T-helper 2 cell (primary cell): ENCODE measurements around the gene NXN.
A peak's percentile ranks its signal among the peaks of the same experiment; 100 is the strongest.
"Not testable (repeated sequence)": the region's sequence is repeated elsewhere in the genome, so short reads cannot be mapped to it uniquely, and the experiment has no call there.

Experiments
- DNase-seq, 5 experiments: peaks; one replicate each; pipeline versions ENCODE4 v3.0.0 to v3.0.0-alpha.2; 2012 to 2022

NXN gene

GRCh38 chr17:1006054-1006453 is 26.5 kb upstream of the NXN start:
- no peak for DNase-seq

DNA sequence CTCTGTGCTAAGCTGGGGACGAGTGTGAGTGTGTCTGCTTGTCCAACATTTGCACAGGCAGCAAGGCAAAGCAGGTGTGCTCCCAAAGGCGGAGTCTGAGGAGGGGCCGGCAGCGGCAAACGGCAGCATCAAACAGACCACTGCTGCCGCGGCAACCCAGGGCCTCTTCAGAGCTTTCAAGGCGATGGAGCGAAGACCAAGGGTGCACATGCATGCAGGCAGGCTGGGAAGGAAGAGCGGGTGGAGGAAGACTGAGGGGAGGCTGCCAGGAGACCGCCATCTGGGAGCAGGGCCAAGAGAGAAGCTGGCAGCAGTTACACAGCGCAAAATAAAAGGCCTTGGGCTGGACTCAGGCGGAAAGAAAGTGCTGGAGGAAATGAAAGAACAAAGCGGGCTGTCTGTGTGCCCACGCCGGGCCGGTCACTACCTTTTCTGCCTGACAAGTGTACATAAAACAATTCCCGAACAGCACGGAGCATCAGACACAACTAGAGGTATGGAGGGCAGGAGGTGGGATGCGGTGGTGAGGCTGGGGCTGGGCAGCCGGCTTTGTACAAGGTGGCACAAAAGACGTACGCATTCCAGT is 25.9 kb upstream of the NXN start:
- no peak for DNase-seq

- DNase-seq, result no peak
These were observed 25.3 kb upstream of the NXN start for GRCh38 chr17:1004769-1005295.

GRCh38 chr17:1003972-1004768 is 24.6 kb upstream of the NXN start:
- DNase-seq, result no peak

- no peak for DNase-seq
These were observed 24.0 kb upstream of the NXN start for GRCh38 chr17:1003633-1003971.

DNA sequence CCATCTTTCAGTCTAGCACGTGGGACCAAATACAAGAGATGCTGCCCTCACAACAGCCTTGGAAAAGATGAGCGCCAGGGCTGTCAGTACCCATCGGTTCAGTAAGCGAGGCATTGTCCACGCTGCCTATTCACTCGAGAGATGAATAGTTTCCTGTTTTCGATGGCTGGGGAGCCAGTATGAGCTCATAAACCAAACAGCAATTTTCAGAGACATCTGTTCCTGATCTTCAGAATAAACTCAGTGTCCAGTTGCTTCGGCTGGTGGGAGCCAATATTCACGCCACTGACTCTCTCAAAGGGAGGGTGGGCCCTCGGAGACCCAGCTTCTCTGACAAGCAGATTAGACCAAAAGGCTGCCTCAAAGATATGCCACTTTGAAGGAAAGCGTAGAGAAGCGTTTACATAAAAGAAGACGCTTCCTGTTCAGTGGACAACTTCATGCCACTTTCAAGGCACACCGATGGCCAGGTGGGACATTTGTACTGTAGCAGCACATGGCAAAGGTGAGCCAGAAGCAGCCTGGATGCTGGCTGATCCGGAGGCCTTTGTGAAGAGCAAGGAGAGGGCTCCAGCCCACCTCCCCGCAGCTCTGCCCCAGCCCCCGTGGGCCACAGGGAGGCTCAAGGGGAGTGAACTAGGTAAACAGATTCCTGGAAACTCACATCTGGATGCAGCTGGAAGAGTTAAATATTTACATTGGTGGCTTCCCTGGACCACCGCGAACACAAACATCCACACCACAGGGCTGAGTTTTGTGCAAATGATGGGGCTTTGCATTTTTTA is 23.4 kb upstream of the NXN start:
- no peak for DNase-seq

- no peak for DNase-seq
These were observed 22.8 kb upstream of the NXN start for GRCh38 chr17:1002412-1002753.

DNA sequence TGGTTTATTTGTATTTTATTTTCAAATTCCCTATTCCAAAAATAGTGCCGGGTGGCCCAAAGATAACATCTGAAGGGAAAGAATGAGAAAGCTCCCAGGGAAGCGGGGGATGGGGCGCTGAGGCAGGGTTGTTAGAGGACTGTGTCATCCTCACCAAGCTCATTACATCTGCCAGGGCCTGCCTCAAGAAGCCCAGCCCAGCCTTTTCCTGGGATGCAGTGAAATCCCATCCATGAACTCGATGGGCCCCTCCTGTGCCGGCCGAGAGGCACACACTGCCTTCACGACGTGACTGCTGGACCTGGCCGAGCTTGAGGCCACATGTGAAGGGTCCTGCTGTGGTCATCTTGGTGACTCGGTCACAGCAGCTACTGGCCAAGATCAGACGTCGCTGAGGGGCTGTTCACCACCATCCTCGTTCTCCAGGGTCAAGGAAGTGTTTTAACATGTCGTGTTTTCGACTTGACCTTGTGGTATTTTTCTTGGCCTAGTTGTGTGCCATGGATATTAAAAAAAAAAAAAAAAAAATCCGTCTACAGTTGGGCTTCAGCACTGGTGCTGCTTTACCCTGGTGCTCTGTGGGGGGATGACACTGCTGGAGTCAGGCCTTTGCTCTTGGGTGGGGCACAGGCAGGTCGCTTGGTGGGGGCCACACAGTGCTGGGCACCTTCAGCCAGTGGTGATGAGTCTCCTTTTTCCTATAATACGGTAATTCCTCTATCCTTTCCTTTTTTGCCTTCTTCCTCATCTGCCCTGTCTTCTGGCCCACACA is 22.2 kb upstream of the NXN start:
- no peak for DNase-seq

- DNase-seq, result no peak
These were observed 21.3 kb upstream of the NXN start for GRCh38 chr17:1000597-1001461.

DNA sequence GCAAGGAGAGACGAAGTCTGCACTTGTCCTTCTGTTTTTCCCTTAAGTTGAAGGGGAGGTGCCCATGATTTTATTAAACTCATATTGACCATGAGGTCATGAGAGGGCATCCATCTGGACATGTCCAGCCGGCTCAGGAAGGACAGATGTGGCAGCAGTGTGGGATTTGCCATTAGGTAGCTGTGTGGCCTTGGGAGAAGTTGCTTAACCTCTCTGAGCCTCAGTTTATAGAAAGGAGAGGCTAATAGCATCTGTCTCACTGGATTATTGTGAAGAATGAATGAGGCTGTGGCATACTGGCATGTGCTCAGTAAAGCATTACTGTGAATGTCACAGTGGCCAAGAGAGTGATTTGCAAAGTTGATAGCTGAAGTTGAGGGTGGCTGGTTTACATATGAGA is 18.5 kb upstream of the NXN start:
- no peak for DNase-seq

DNA sequence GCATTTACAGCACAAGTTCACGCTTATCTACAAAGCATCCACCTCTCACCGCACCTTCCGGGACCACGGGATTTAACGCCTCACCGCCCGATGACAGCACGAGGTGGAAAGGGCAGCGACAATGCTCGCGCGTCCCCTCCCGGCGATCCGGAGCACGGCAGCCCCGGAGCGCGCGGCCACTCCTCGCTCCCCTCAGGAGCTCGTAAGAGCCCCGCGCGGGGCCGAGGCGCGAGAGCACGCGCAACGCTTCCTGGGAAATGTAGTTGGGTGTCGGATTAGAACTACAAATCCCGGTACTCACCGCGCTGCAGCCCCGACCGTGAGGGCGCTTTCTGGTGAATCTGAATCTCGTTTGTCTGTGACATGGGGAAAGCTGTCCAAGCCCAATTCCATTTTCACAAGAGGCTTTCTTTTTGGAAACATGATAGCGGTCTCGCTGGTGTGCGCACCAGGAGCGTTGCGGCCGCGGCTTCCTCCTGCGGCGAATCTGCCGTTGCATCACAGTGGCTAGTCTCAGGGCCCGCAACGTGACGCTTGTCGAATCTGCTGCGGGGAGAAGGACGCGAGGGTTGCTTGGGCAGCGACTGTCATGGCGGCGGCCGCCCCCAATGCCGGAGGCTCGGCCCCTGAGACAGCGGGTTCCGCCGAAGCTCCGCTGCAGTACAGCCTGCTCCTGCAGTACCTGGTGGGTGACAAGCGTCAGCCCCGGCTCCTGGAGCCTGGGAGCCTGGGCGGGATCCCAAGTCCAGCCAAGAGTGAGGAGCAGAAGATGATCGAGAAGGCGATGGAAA is 17.2 kb upstream of the NXN start, which contains the start of gene TIMM22:
Gene TIMM22 (plus strand): TSS at position 576 of the 791 bp plus-strand sequence. CDS start 14 bp downstream, at position 590.
- DNase-seq, result peak; percentile 82 to 99 (median 88)

DNA sequence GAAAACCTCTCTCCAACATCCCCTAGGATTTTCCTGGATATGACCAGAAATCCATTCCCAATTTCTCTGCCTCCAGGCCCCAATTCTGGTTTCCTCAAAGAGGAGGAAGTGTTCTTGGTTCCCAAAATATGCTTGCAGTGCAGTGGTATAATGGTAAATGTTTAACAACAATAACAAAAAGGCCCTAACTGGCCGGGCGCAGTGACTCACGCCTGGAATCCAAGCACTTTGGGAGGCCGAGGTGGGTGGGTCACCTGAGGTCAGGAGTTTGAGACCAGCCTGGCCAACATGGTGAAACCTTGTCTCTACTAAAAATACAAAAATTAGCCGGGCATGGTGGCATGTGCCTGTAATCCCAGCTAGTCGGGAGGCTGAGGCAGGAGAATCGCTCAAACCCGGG is 15.7 kb upstream of the NXN start:
- DNase-seq, result not testable (repeated sequence)

- DNase-seq, result no peak
These were observed 13.4 kb upstream of the NXN start for GRCh38 chr17:992933-993332.

DNA sequence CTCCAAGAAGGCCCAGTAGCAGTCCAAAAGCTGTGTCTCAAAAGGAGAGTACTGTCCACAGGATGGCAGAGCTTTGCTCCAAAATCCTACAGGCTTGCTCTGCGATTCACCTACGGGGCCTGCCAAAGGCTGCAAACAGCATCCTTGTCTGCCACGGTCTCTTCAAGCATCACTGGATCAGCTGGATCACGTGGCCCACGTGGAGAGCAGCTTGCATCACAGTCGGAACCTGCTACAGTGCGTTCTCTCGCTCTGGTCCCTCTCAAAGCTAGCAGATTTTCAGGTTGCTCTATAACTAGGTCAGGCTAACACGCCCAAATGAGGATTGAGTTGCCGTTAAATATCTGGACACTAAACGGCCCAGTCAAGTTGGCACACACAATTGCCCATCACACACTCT is 9.0 kb upstream of the NXN start:
- DNase-seq, result no peak

DNA sequence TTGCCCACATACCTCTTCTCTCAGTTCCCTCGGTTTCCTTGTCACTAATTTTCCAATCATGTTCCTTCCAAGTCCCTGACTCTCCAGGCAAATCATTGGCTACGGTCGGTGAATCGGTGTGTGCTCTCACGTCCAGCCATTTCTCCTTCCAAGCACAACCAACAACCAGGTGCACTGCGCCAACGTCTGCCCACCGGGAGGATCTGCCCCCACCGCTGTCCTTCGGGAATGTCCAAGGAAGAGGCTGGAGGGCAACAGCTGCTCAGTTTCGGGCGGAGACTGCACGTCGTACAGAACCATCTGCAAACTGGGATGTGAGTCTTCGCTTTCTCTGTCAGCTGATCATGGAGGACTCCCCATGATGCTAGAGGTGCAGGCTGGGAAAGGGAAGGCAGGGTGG is 8.4 kb upstream of the NXN start:
- no peak for DNase-seq

GRCh38 chr17:986322-986929 is 6.8 kb upstream of the NXN start:
- no peak for DNase-seq

DNA sequence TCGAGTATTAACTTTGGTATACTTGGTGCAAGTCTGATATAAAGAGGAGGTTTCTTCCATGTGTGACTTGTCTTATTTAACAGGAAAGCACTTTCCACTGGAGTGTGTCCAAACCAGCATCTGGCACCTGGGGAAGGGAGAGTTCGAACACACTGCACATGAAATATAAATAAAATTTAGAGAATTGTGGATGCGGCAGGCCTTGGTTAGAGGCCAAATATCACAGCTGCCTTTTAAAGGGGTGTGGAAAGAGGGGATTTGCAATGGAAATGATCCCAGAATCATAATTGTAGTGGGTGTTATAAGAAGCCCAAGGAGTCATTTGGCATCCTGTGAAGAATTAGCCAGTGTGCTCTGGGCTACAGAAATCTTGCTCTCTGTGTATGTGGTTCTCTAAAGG is 4.3 kb upstream of the NXN start:
- DNase-seq, result no peak

DNA sequence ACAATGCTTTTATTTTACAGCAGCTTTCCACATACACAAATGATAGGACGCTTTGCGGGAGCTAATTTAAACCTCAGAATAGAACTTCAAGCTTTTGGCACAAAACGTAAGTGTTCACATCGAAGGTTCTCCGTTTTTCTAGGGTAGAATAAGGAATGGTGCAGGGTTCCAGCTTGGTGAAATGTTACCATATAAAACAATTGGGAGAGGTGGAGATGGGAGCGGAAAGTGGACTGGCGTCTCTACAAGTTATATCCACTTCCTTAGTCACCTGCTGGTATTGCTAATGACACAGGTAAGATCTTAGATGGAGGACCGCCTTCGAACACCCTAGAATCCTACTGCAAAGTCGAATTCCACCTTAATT is 1.7 kb upstream of the NXN start:
- DNase-seq, result no peak

DNA sequence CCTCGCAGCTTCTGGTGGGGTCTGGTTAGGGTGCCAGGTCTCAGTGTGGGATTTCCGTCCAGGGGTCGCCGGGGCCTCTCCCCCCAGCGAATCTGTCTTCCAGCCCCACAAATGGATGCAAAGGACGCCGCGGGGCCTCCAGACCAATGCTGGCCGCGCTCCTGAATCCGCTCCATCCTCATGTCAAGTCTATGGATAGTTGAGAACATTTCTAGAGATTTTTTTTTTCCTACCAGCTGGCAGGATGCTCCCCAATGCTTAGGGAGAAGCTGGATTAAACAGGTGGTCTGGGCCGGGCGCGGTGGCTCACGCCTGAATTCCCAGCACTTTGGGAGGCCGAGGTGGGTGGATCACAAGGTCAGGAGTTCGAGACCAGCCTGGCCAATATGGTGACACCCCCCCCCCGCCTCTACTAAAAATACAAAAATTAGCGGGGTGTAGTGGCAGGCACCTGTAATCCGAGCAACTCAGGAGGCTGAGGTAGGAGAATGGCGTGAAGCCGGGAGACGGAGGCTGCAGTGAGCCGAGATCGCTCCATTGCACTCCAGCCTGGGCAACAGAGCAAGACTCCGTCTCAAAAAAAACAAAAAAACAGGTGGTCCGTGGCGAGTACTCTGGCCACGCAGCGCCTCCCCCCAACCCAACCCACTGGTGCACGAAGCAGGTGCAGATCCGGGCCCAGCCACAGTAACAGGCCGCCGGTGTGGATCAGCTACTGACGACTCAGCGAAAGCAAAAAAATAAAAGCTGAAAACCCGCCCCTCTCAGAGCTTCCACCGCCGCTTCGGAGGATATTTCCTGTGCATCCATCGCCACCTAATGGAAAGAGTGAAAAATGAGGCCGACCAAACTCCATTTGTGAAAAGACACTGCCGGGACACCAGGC is 1.1 kb upstream of the NXN start:
- DNase-seq, result peak; percentile 44 to 86 (median 73)

- no peak for DNase-seq
These were observed 401 bp downstream of the NXN start for GRCh38 chr17:979212-979538.
